H1 (cell line): Measurements from ENCODE around the gene PXT1. TPM values are rescaled to one million over a fixed set of nuclear protein-coding genes. Genes with fewer than 3 reads are reported as not detected.

Experiments used
- CBX5 ChIP-seq: fragments of 300-800, 300-1000 bp; sonication (generic); IDR thresholded peaks from 2 replicates; pipeline ENCODE4 v1.7.1; 2016; ENCODE audit warnings: antibody characterized with exemption, low read length, low read depth
- HDAC6 ChIP-seq: IDR thresholded peaks from one replicate; pipeline ENCODE4 v1.7.1; 2012; ENCODE audit warnings: low read depth, mild to moderate bottlenecking, inconsistent platforms, low read length, moderate library complexity
- JUN ChIP-seq: IDR thresholded peaks from 2 replicates; pipeline ENCODE4 v1.6.1; 2011; ENCODE audit warnings: low read depth, mild to moderate bottlenecking, improper control_type of control experiment, low read length
- JUND ChIP-seq: IDR thresholded peaks from 2 replicates; pipeline ENCODE4 v1.6.1; 2011; ENCODE audit warnings: mild to moderate bottlenecking, improper control_type of control experiment, low read length
- KDM1A ChIP-seq: fragments of 200-600, 300-600 bp; sonication (generic); IDR thresholded peaks from 2 replicates; pipeline ENCODE4 v1.7.1; 2016; ENCODE audit warnings: mild to moderate bottlenecking, low read length, borderline replicate concordance
- MAFK ChIP-seq: IDR thresholded peaks from 2 replicates; pipeline ENCODE4 v1.6.1; 2012; ENCODE audit warnings: low read depth, mild to moderate bottlenecking, improper control_type of control experiment, low read length
- NRF1 ChIP-seq: IDR thresholded peaks from 2 replicates; pipeline ENCODE4 v1.6.1; 2011; ENCODE audit warnings: mild to moderate bottlenecking, low read depth, low read length, improper control_type of control experiment
- SIN3A ChIP-seq, 2 experiments: IDR thresholded peaks in 1 of 2; conservative IDR thresholded peaks in 1 of 2; 2 replicates each; pipeline ENCODE4 v1.6.1; 2011 to 2012; ENCODE audit warnings: low read length in 2 of 2, improper control_type of control experiment in 1 of 2, low read depth in 1 of 2, mild to moderate bottlenecking in 1 of 2
- SUZ12 ChIP-seq: fragments of 200-600 bp; sonication (generic); IDR thresholded peaks from 2 replicates; pipeline ENCODE4 v1.6.1; 2012; ENCODE audit warnings: mild to moderate bottlenecking, inconsistent platforms, low read length, moderate library complexity, mixed read lengths
- TEAD4 ChIP-seq: IDR thresholded peaks from 2 replicates; pipeline ENCODE4 v1.6.1; 2012; ENCODE audit warnings: low read depth, low read length, inconsistent platforms, mixed read lengths
- polyA plus RNA-seq, 7 experiments: library from polyadenylated mRNA; depleted of rRNA in 3 of 7; stranded (reverse) in 5 of 7; unstranded in 2 of 7; fragments of >200 nt in 5 of 7; fragments of 200-250 nt in 2 of 7; gene quantifications; 1 replicate in 5 of 7; 2 replicates in 1 of 7; 4 replicates in 1 of 7; pipeline versions ENCODE4 v1.2.1 to v1.2.3, GENCODE V29; 2011 to 2013; ENCODE audit warnings: missing spikeins in 2 of 7, mixed read lengths in 2 of 7
- total RNA-seq: library from RNA; stranded (reverse); fragmentation: NEBNext Ultra II Directional; extraction: Animal tissue kit (Norgen Biotek cat#: 25700); gene quantifications from 2 replicates; pipeline ENCODE4 v1.2.1, GENCODE V29; 2021

PXT1 gene
- total and polyA plus RNA-seq, 2 of the 8 experiments (the other 6 are each of a cell fraction or from before 2014, with no cell fraction given): 0.06 TPM; not detected in 1

DNA sequence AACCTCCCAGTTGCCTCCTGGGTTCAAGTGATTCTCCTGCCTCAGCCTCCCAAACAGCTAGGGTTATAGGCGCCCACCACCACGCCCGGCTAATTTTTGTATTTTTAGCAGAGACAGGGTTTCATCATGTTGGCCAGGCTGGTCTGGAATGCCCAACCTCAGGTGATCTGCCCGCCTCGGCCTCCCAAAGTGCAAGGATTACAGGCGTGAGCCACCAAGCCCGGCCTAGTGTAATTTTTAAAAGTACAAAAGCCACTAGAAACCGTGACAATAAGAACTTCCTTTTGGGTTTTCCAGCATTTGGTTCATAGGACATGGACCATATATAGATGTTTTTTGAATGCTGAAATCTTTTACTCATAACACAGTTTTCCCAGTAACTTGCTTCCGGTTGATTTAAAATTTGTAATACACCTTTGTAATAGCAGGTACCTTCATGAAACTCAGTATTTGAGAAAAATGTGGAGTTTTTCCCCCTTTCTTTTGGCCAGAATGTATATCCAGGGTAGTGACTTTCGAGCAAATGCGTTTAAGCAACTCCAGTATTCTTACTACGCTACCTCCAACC, 467 bp downstream of the PXT1 start (continued):
- TF ChIP-seq HDAC6 (no peak), MAFK (no peak), JUN (no peak), CBX5 (no peak), SUZ12 (no peak), KDM1A (no peak), SIN3A (conservative IDR thresholded peaks at IDR 0.05 in 1 of 2, IDR thresholded peaks at IDR 0.05 in 1 of 2; ENCODE audit: low read depth in 1 of 2, low read length in 2 of 2) (no peak), TEAD4 (no peak), JUND (no peak), NRF1 (no peak)
